WTC11 (cell line): ENCODE results near the gene CKB. TPM values are rescaled to one million over a fixed set of nuclear protein-coding genes. Genes with fewer than 3 reads are reported as not detected.
A peak's percentile ranks its signal among the peaks of the same experiment; 100 is the strongest.
"Not testable (repeated sequence)": the region's sequence is repeated elsewhere in the genome, so short reads cannot be mapped to it uniquely, and the experiment has no call there.

ENCODE experiments used
- ATAC-seq: fragments of 200-7000 bp; cut with Tn5 transposase; 2 replicates; pipeline ENCODE4 v1.10.0; 2021; ENCODE audit warnings: mild to moderate bottlenecking, moderate library complexity
- CTCF ChIA-PET: fragments of 300-600 bp; sonication (Branson Sonifier 250); formaldehyde crosslinking; loops from one replicate; lab custom pipeline; 2021; ENCODE audit warnings: antibody characterized with exemption; lab: Charles Lee
- POLR2A ChIA-PET: fragments of 350-600 bp; sonication (Branson Sonifier 250); formaldehyde crosslinking; loops from one replicate; lab custom pipeline; 2021; ENCODE audit warnings: antibody characterized with exemption; lab: Charles Lee
- DNase-seq: peaks from one replicate; pipeline ENCODE4 v3.0.0; 2021; ENCODE audit warnings: low spot score
- H3K27ac Mint-ChIP-seq: 2 replicates; pipeline ENCODE4 v1.8.0; 2021; ENCODE audit warnings: mixed read lengths
- H3K27me3 Mint-ChIP-seq: 2 replicates; pipeline ENCODE4 v1.8.0; 2021; ENCODE audit warnings: low read depth, mild to moderate bottlenecking, moderate library complexity, mixed read lengths
- H3K36me3 Mint-ChIP-seq: 2 replicates; pipeline ENCODE4 v1.8.0; 2021; ENCODE audit warnings: mixed read lengths
- H3K4me1 Mint-ChIP-seq: 2 replicates; pipeline ENCODE4 v1.8.0; 2022; ENCODE audit warnings: mixed read lengths
- H3K4me3 Mint-ChIP-seq: 2 replicates; pipeline ENCODE4 v1.8.0; 2021; ENCODE audit warnings: mild to moderate bottlenecking, moderate library complexity, mixed read lengths
- H3K9me3 Mint-ChIP-seq: 2 replicates; pipeline ENCODE4 v1.8.0; 2021; ENCODE audit warnings: mixed read lengths
- ETV6 ChIP-seq: sonication (generic); formaldehyde crosslinking; IDR thresholded peaks from 2 replicates; pipeline ENCODE4 v1.8.1; 2022; ENCODE audit warnings: mild to moderate bottlenecking, missing genetic modification reagents
- FOXP1 ChIP-seq: sonication (generic); formaldehyde crosslinking; IDR thresholded peaks from 2 replicates; pipeline ENCODE4 v1.8.0; 2022; ENCODE audit warnings: missing genetic modification reagents, mild to moderate bottlenecking, moderate library complexity, borderline replicate concordance
- MLX ChIP-seq: sonication (generic); formaldehyde crosslinking; IDR thresholded peaks from 2 replicates; pipeline ENCODE4 v1.8.1; 2023; ENCODE audit warnings: mild to moderate bottlenecking, missing genetic modification reagents, moderate library complexity
- MYBL2 ChIP-seq: sonication (generic); formaldehyde crosslinking; IDR thresholded peaks from 2 replicates; pipeline ENCODE4 v1.8.1; 2023; ENCODE audit warnings: mild to moderate bottlenecking, moderate library complexity, missing genetic modification reagents
- NR3C1 ChIP-seq: sonication (generic); formaldehyde crosslinking; conservative IDR thresholded peaks from 2 replicates; pipeline ENCODE4 v1.8.1; 2023; ENCODE audit warnings: low read depth, mild to moderate bottlenecking, missing genetic modification reagents
- SMAD3 ChIP-seq: sonication (generic); formaldehyde crosslinking; IDR thresholded peaks from 2 replicates; pipeline ENCODE4 v1.8.0; 2022; ENCODE audit warnings: missing genetic modification reagents, mild to moderate bottlenecking, borderline replicate concordance
- SP1 ChIP-seq: sonication (generic); formaldehyde crosslinking; conservative IDR thresholded peaks from 2 replicates; pipeline ENCODE4 v1.8.1; 2022; ENCODE audit warnings: missing genetic modification reagents
- ZNF121 ChIP-seq: sonication (generic); formaldehyde crosslinking; IDR thresholded peaks from 2 replicates; pipeline ENCODE4 v1.8.0; 2023; ENCODE audit warnings: missing genetic modification reagents
- total RNA-seq: library from RNA; stranded (reverse); gene quantifications from 3 replicates; pipeline ENCODE4 v1.2.3, GENCODE V29; 2021
- TF ChIP-seq, protein P1 (sequence below): sonication (generic); formaldehyde crosslinking; IDR thresholded peaks from 2 replicates; pipeline ENCODE4 v1.8.0; 2023; ENCODE audit warnings: mild to moderate bottlenecking, missing genetic modification reagents

The CKB gene
- total RNA-seq, 1 experiment from 2014 or later = 555 TPM

DNA sequence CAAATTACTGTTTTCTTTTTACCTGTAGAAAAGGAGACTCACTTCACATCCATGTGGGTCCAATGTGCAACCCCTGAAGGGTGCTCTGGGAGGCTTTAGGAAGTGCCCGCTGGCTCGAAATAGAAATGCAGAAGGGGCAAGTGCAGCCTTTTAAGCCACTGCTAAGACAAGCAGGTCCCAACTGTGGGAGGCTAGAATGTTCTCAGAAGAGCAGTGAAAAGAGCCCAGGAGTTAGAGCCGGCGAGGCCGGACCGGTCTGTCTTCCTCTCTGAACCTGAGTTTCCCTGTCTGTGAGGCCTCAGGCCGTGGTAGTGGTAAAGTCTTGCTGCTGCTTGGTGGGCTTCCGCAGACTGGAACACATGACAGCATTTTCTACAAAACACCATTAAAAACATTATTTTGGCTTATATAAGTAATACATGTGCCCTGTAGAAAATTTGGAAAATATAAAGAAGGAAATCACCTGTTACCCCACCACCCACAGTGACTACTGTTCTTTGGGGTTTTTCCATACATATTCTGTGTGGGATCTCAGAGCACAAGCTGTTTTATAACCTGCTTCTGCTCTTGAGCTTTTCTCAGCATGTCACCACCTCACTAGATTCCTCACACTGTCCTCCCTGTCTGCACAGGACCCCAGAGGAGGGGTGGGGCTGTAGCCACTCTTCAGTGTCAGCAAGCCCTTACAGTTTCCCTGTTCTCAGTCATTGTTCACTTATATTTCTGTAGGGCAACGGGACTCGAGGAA lies 6.0 kb downstream of the CKB start:
- Mint-ChIP-seq H3K27me3 (no peaks in the 10 kb centered on the region), H3K27ac (peak overlapping the region; percentile 16), H3K4me3 (no peak overlapping the region), H3K9me3 (no peaks in the 10 kb centered on the region), H3K4me1 (peaks cover 18% of the 10 kb centered on the region), H3K36me3 (peaks cover 12% of the 10 kb centered on the region)
- no peak for ATAC-seq
- TF ChIP-seq, protein P1, sequence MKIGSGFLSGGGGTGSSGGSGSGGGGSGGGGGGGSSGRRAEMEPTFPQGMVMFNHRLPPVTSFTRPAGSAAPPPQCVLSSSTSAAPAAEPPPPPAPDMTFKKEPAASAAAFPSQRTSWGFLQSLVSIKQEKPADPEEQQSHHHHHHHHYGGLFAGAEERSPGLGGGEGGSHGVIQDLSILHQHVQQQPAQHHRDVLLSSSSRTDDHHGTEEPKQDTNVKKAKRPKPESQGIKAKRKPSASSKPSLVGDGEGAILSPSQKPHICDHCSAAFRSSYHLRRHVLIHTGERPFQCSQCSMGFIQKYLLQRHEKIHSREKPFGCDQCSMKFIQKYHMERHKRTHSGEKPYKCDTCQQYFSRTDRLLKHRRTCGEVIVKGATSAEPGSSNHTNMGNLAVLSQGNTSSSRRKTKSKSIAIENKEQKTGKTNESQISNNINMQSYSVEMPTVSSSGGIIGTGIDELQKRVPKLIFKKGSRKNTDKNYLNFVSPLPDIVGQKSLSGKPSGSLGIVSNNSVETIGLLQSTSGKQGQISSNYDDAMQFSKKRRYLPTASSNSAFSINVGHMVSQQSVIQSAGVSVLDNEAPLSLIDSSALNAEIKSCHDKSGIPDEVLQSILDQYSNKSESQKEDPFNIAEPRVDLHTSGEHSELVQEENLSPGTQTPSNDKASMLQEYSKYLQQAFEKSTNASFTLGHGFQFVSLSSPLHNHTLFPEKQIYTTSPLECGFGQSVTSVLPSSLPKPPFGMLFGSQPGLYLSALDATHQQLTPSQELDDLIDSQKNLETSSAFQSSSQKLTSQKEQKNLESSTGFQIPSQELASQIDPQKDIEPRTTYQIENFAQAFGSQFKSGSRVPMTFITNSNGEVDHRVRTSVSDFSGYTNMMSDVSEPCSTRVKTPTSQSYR (CRISPR knock-in tag) = no peak
- no peak for TF ChIP-seq SMAD3 (CRISPR knock-in tag)
- no peak for TF ChIP-seq MLX (CRISPR knock-in tag)
- TF ChIP-seq SP1 (CRISPR knock-in tag) = no peak
- no peak for TF ChIP-seq MYBL2 (CRISPR knock-in tag)
- CTCF ChIA-PET = interaction anchor here (0.6 to 12.2 kb wide), 3 partner anchors 16 to 595 kb away, joined by 3 to 455 read pairs (median 3); no protein-coding TSS in a partner anchor
- no peak for DNase-seq
- POLR2A ChIA-PET = interaction anchor here (8.3 kb wide), 1 partner anchor 25 kb away, joined by 65 read pairs; no protein-coding TSS in a partner anchor

DNA sequence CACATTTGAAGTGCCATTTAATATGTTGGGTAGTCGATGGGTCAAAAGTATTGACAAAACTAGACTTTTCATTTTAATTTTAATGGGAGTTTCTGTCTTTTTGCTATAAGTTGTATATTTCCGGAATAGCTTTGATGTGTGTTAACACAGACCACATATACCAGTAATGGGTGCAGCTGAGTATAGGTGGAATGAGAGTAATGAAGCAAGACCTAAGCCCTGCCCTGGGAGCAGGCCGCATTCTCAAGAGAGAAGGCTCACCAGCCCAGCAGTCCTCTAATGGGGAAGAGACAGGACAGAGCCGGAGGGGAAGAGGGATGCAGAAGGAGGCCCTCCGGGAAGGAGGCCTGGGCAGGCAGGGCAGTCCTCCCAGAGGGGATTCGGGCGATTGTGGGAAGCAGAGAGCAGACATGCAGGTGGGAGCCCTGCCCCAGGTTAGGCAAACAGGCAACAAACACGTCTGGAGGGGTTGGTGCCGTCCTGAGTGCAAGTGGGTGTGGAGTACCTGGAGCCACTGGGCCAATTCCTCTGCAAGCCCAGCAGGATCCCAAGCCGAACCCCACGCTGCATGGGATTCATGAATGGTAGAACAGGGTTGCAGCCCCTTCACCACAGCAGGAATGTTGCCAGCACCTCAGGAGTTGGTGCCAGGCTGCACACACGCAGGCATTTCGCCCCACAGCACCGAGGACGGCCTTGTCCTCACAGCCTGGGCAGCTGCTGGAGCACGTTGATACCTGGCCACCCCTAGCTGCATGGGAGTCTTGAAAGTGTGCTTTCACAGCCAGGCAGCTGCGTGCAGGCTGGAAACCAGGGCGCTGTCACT lies 7.8 kb downstream of the CKB start:
- CTCF ChIA-PET = interaction anchor here (12.2 kb wide), 1 partner anchor 29 kb away, joined by 455 read pairs; no protein-coding TSS in a partner anchor
- POLR2A ChIA-PET = no interaction called here

GRCh38 chr14:103512701-103513611 lies 9.7 kb downstream of the CKB start:
- no peak overlapping the region; the same call in 1 of the 2 replicates for H3K27ac Mint-ChIP-seq
- H3K27me3 Mint-ChIP-seq = no peaks in the 10 kb centered on the region
- no peaks in the 10 kb centered on the region for H3K9me3 Mint-ChIP-seq
- CTCF ChIA-PET = interaction anchor here (0.6 to 12.2 kb wide), 5 partner anchors 8 to 119 kb away, joined by 3 to 455 read pairs (median 7); no protein-coding TSS in a partner anchor
- POLR2A ChIA-PET = no interaction called here
- H3K4me3 Mint-ChIP-seq = no peak overlapping the region
- ATAC-seq (peak; percentile 15), DNase-seq (no peak)
- H3K4me1 Mint-ChIP-seq = peaks cover 3% of the 10 kb centered on the region
- TF ChIP-seq ZNF121 (CRISPR knock-in tag) (0 out of 2 replicates have a peak, but pooled peaks have one; percentile 37), NR3C1 (CRISPR knock-in tag) (no peak)
- no peaks in the 10 kb centered on the region for H3K36me3 Mint-ChIP-seq

More for the DNA sequence above, 7.8 kb downstream of the CKB start:
- peak overlapping the region; percentile 46; the same call in 1 of the 2 replicates for H3K27ac Mint-ChIP-seq
- no peak for DNase-seq
- ATAC-seq = no peak
- H3K9me3 Mint-ChIP-seq = no peaks in the 10 kb centered on the region
- H3K4me1 Mint-ChIP-seq = peaks cover 15% of the 10 kb centered on the region
- TF ChIP-seq ETV6 (CRISPR knock-in tag) (no peak), FOXP1 (peak; percentile 73; the same call in 1 of the 2 replicates)
- peaks cover 9% of the 10 kb centered on the region for H3K36me3 Mint-ChIP-seq
- H3K27me3 Mint-ChIP-seq = no peaks in the 10 kb centered on the region
- H3K4me3 Mint-ChIP-seq = no peak overlapping the region

DNA sequence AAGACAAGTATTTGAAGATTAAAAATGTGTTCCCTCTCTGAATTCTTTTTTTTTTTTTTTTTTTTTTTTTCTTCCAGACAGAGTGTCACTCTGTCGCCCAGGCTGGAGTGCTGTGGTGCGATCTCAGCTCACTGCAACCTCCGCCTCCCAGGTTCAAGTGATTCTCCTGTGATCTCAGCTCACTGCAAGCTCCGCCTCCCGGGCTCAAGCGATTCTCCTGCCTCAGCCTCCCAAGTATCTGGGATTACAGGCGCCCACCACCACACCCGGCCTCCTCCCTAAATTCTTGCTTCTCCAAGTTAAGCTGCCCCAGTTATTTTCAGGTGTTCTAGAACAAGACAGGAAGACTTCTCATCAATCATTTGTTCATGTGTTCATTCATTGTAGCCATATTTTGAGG lies 10.4 kb downstream of the CKB start:
- ATAC-seq, H3K27me3 Mint-ChIP-seq, H3K4me1 Mint-ChIP-seq, H3K27ac Mint-ChIP-seq, H3K4me3 Mint-ChIP-seq, H3K9me3 Mint-ChIP-seq, DNase-seq, H3K36me3 Mint-ChIP-seq: not testable (repeated sequence)
- CTCF ChIA-PET = interaction anchor here (0.6 to 1.9 kb wide), 4 partner anchors 9 to 119 kb away, joined by 3 to 8 read pairs (median 5); no protein-coding TSS in a partner anchor
- POLR2A ChIA-PET = interaction anchor here (0.6 kb wide), 1 partner anchor 44 kb away, joined by 5 read pairs; no protein-coding TSS in a partner anchor
